Measurements from ENCODE around the gene RPL22L1. TPM values are rescaled to one million over a fixed set of nuclear protein-coding genes. Genes with fewer than 3 reads are reported as not detected.
A peak's percentile ranks its signal among the peaks of the same experiment; 100 is the strongest.

Gene RPL22L1
- polyA plus RNA-seq, 3 donors: 26.8 to 63.8 (median 37.4) TPM

- no peak for DNase-seq
- intact Hi-C loops (cut with micrococcal nuclease): no loop called here
- Histone ChIP-seq H3K27ac (ENCODE audit: low read depth in 1 of 2, low read length in 2 of 2) (no peak overlapping the region), H3K27me3 (ENCODE audit: control insufficient read depth in 2 of 2, insufficient read depth in 2 of 2, low read length in 2 of 2) (peaks cover 0 to 2% of the 10 kb centered on the region in 2 donors), H3K79me2 (ENCODE audit: insufficient read depth, low read length) (no peaks in the 10 kb centered on the region), H3K4me3 (replicated peaks in 1 of 3; ENCODE audit: low read depth in 2 of 3, low read length in 3 of 3) (no peak overlapping the region), H4K20me1 (ENCODE audit: insufficient read depth, low read length) (no peaks in the 10 kb centered on the region), H3K9me3 (replicated peaks in 1 of 2; ENCODE audit: control insufficient read depth in 1 of 2, insufficient read depth in 1 of 2, low read length in 2 of 2) (no peaks in the 10 kb centered on the region), H3K4me1 (ENCODE audit: control insufficient read depth in 1 of 2, insufficient read depth in 2 of 2, low read length in 2 of 2) (no peaks in the 10 kb centered on the region), H2AFZ (ENCODE audit: insufficient read depth, low read depth, low read length, poor library complexity, severe bottlenecking) (no peak overlapping the region), H3K9ac (ENCODE audit: insufficient read depth, low read length, poor library complexity, severe bottlenecking) (no peak overlapping the region), H3K36me3 (replicated peaks in 1 of 2; ENCODE audit: control insufficient read depth in 1 of 2, insufficient read depth in 2 of 2, low read length in 2 of 2) (no peaks in the 10 kb centered on the region), H3K4me2 (replicated peaks; ENCODE audit: extremely low read depth, low read length, poor library complexity, severe bottlenecking) (no peak overlapping the region)
- Mint-ChIP-seq H3K4me3 (no peak overlapping the region), H3K9me3 (peaks cover 0 to 5% (median 2%) of the 10 kb centered on the region in 7 donors), H3K27ac (no peak overlapping the region), H3K27me3 (ENCODE audit: low read depth in 3 of 3) (peaks cover 0 to 3% (median 2%) of the 10 kb centered on the region in 3 donors), H3K4me1 (no peaks in the 10 kb centered on the region), H3K36me3 (no peaks in the 10 kb centered on the region)
- TF ChIP-seq, protein P1, sequence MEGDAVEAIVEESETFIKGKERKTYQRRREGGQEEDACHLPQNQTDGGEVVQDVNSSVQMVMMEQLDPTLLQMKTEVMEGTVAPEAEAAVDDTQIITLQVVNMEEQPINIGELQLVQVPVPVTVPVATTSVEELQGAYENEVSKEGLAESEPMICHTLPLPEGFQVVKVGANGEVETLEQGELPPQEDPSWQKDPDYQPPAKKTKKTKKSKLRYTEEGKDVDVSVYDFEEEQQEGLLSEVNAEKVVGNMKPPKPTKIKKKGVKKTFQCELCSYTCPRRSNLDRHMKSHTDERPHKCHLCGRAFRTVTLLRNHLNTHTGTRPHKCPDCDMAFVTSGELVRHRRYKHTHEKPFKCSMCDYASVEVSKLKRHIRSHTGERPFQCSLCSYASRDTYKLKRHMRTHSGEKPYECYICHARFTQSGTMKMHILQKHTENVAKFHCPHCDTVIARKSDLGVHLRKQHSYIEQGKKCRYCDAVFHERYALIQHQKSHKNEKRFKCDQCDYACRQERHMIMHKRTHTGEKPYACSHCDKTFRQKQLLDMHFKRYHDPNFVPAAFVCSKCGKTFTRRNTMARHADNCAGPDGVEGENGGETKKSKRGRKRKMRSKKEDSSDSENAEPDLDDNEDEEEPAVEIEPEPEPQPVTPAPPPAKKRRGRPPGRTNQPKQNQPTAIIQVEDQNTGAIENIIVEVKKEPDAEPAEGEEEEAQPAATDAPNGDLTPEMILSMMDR (IDR thresholded peaks at IDR 0.05): peak; percentile 49
- WGBS (ENCODE audit: insufficient coverage): no CpG with 5 or more reads among the region's 2 CpGs
Observed at GRCh38 chr3:170848292-170848917, 21.6 kb downstream of the RPL22L1 start.

DNA sequence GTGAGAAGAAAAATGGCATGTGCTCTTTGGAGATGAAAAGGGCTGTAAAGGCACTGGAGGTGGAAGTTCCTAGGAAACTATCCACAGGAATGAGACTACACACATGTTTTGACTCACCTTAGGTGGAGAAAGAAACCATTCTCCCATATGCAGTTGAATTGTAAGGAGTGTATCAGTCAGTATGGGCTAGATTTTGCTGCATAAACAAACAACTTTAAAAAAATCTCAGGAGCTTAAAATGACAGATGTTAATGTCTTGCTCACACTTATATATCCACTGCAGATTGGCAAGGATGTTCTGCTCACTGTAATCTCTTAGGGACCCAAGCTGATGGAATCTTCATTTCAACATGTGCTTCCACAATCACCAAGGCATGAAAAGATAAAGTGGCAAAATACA is 25.6 kb downstream of the RPL22L1 start:
- no peak overlapping the region for H3K9ac ChIP-seq (ENCODE audit: insufficient read depth, low read length, poor library complexity, severe bottlenecking)
- peaks cover 0 to 7% (median 3%) of the 10 kb centered on the region in 3 donors for H3K27me3 Mint-ChIP-seq (ENCODE audit: low read depth in 3 of 3)
- H3K27me3 ChIP-seq (ENCODE audit: control insufficient read depth in 2 of 2, insufficient read depth in 2 of 2, low read length in 2 of 2): peaks cover 2% of the 10 kb centered on the region in 2 donors
- TF ChIP-seq, protein P1 (IDR thresholded peaks at IDR 0.05): no peak
- peaks cover 0 to 5% (median 2%) of the 10 kb centered on the region in 7 donors for H3K9me3 Mint-ChIP-seq
- DNase-seq: no peak
- intact Hi-C loops (cut with micrococcal nuclease): no loop called here
- H3K79me2 ChIP-seq (ENCODE audit: insufficient read depth, low read length): no peaks in the 10 kb centered on the region
- H3K4me2 ChIP-seq (replicated peaks; ENCODE audit: extremely low read depth, low read length, poor library complexity, severe bottlenecking): no peak overlapping the region
- no peaks in the 10 kb centered on the region for H3K4me1 ChIP-seq (ENCODE audit: control insufficient read depth in 1 of 2, insufficient read depth in 2 of 2, low read length in 2 of 2)
- no peak overlapping the region for H3K27ac Mint-ChIP-seq
- H3K27ac ChIP-seq (ENCODE audit: low read depth in 1 of 2, low read length in 2 of 2): no peak overlapping the region
- H3K4me1 Mint-ChIP-seq: no peaks in the 10 kb centered on the region
- no peaks in the 10 kb centered on the region for H3K36me3 ChIP-seq (replicated peaks in 1 of 2; ENCODE audit: control insufficient read depth in 1 of 2, insufficient read depth in 2 of 2, low read length in 2 of 2)
- H3K9me3 ChIP-seq (replicated peaks in 1 of 2; ENCODE audit: control insufficient read depth in 1 of 2, insufficient read depth in 1 of 2, low read length in 2 of 2): no peaks in the 10 kb centered on the region
- H3K4me3 ChIP-seq (replicated peaks in 1 of 3; ENCODE audit: low read depth in 2 of 3, low read length in 3 of 3): no peak overlapping the region
- no peak overlapping the region for H3K4me3 Mint-ChIP-seq
- H4K20me1 ChIP-seq (ENCODE audit: insufficient read depth, low read length): no peaks in the 10 kb centered on the region
- no peaks in the 10 kb centered on the region for H3K36me3 Mint-ChIP-seq
- no peak overlapping the region for H2AFZ ChIP-seq (ENCODE audit: insufficient read depth, low read depth, low read length, poor library complexity, severe bottlenecking)
